ENCODE results near the gene ALKAL2.
"Not testable (repeated sequence)": the region's sequence is repeated elsewhere in the genome, so short reads cannot be mapped to it uniquely, and the experiment has no call there.

ALKAL2 gene, protein sequence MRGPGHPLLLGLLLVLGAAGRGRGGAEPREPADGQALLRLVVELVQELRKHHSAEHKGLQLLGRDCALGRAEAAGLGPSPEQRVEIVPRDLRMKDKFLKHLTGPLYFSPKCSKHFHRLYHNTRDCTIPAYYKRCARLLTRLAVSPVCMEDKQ

DNA sequence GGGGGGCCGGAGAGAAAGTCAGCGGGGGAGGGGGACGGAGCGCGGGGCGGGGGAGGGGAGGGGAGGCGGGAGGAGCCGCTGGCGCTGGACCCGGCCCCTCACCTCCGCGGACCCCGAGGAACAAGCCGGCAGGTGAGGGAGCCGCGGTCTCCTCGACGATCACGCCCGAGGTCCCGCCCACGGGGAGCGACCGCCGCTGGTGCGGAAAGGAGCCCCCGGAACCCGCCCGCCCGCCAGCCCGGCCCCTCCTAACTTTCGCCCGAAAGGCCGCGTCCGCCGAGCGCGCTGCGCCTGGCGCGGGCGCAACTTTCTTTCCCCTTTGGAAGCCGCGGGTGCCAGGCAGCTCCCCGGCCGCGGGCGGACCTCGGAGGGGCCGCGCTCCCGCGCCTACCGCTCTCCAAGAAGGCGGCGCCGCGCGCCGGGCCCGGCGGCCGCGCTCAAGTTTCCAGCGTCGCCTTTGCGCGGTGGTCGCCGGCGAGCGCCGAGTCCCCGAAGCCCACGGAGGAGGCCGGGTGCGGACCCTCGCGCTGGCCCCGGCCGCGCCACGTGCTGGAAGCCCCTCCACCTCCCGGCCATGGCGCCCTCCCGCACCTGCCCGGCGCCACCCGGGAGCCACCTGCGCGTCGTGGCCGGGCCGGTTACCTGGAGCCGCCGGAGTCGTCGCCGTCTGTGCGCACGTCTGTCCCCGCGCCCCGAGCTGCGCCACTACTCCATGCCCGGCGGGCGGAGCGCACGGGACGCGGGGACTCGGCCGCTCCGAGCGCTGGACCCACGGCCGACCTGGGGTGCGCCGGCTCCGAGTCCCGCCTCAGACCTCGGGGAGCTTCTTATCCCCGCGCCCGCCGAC, at the start of gene ALKAL2:
ALKAL2 (minus strand) TSS at position 181 of the 847 bp plus-strand sequence. CDS start 256 bp downstream, outside the sequence.
- DNase-seq (ENCODE audit: low read depth), result no peak
- no peak within 1 kb of the TSS for H3K4me3 ChIP-seq (ENCODE audit: low read depth, low read length)
- TF ChIP-seq, protein P1, sequence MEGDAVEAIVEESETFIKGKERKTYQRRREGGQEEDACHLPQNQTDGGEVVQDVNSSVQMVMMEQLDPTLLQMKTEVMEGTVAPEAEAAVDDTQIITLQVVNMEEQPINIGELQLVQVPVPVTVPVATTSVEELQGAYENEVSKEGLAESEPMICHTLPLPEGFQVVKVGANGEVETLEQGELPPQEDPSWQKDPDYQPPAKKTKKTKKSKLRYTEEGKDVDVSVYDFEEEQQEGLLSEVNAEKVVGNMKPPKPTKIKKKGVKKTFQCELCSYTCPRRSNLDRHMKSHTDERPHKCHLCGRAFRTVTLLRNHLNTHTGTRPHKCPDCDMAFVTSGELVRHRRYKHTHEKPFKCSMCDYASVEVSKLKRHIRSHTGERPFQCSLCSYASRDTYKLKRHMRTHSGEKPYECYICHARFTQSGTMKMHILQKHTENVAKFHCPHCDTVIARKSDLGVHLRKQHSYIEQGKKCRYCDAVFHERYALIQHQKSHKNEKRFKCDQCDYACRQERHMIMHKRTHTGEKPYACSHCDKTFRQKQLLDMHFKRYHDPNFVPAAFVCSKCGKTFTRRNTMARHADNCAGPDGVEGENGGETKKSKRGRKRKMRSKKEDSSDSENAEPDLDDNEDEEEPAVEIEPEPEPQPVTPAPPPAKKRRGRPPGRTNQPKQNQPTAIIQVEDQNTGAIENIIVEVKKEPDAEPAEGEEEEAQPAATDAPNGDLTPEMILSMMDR (IDR thresholded peaks at IDR 0.05; ENCODE audit: low read depth, low read length, missing control alignments), result no peak

DNA sequence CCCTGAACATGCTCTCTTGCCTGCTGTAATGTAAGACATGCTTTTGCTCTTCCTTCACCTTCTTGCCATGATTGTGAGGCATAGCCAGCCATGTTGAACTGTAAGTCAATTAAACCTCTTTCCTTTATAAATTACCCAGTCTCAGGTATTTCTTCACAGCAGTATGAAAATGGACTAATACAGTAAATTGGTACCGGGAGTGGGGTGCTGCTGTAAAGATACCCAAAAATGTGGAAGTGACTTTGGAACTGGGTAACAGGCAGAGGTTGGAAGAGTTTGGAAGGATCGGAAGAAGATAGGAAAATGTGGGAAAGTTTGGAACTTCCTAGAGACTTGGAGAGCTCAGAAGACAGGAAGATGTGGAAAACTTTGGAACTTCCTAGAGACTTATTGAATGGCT, 49.1 kb upstream of the ALKAL2 start:
- DNase-seq (ENCODE audit: low read depth), result not testable (repeated sequence)

GRCh38 chr2:336360-336759, 48.5 kb upstream of the ALKAL2 start:
- no peak for DNase-seq (ENCODE audit: low read depth)
- TF ChIP-seq, protein P1 (IDR thresholded peaks at IDR 0.05; ENCODE audit: low read depth, low read length, missing control alignments), result no peak
- H3K4me3 ChIP-seq (ENCODE audit: low read depth, low read length), result no peak overlapping the region

More for the DNA sequence above, 49.1 kb upstream of the ALKAL2 start:
- not testable (repeated sequence) for H3K4me3 ChIP-seq (ENCODE audit: low read depth, low read length)

- no peak overlapping the region for H3K4me3 ChIP-seq (ENCODE audit: low read depth, low read length)
- no peak for DNase-seq (ENCODE audit: low read depth)
- TF ChIP-seq, protein P1 (IDR thresholded peaks at IDR 0.05; ENCODE audit: low read depth, low read length, missing control alignments), result no peak
Observed at GRCh38 chr2:332592-332991, 44.7 kb upstream of the ALKAL2 start.

- TF ChIP-seq, protein P1 (IDR thresholded peaks at IDR 0.05; ENCODE audit: low read depth, low read length, missing control alignments), result no peak
- DNase-seq (ENCODE audit: low read depth), result no peak
- H3K4me3 ChIP-seq (ENCODE audit: low read depth, low read length), result no peak overlapping the region
Observed at GRCh38 chr2:328761-329160, 40.9 kb upstream of the ALKAL2 start.

- TF ChIP-seq, protein P1 (IDR thresholded peaks at IDR 0.05; ENCODE audit: low read depth, low read length, missing control alignments), result no peak
- H3K4me3 ChIP-seq (ENCODE audit: low read depth, low read length), result no peak overlapping the region
- DNase-seq (ENCODE audit: low read depth), result no peak
Observed at GRCh38 chr2:323035-323434, 35.1 kb upstream of the ALKAL2 start.

DNA sequence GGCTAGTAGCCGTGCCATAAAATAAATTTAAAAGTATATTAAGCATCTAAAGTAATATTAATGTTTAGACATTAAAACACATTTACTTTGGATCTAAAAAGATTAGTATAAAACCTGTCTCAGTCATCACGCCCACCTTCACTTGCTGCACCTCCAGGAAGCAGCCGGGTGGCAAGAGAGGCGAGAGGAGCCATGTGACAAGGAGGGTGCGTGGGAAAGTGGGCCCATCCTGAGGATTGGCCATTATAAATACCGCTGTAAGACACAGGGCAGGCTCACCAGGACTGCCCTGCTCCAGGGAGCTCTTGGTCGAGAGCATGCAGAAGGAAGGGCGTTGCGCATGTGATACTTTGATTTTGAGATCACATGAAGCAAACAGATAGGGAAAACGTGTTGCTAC, 34.4 kb upstream of the ALKAL2 start:
- no peak overlapping the region for H3K4me3 ChIP-seq (ENCODE audit: low read depth, low read length)
- DNase-seq (ENCODE audit: low read depth), result no peak
- TF ChIP-seq, protein P1 (IDR thresholded peaks at IDR 0.05; ENCODE audit: low read depth, low read length, missing control alignments), result no peak
